ENCODE data around the gene NOD1. TPM values are rescaled to one million over a fixed set of nuclear protein-coding genes. Genes with fewer than 3 reads are reported as not detected.
A peak's percentile ranks its signal among the peaks of the same experiment; 100 is the strongest.

NOD1 gene
- total and polyA plus RNA-seq, 11 donors = 5.3 to 28.8 (median 9.0) TPM

DNA sequence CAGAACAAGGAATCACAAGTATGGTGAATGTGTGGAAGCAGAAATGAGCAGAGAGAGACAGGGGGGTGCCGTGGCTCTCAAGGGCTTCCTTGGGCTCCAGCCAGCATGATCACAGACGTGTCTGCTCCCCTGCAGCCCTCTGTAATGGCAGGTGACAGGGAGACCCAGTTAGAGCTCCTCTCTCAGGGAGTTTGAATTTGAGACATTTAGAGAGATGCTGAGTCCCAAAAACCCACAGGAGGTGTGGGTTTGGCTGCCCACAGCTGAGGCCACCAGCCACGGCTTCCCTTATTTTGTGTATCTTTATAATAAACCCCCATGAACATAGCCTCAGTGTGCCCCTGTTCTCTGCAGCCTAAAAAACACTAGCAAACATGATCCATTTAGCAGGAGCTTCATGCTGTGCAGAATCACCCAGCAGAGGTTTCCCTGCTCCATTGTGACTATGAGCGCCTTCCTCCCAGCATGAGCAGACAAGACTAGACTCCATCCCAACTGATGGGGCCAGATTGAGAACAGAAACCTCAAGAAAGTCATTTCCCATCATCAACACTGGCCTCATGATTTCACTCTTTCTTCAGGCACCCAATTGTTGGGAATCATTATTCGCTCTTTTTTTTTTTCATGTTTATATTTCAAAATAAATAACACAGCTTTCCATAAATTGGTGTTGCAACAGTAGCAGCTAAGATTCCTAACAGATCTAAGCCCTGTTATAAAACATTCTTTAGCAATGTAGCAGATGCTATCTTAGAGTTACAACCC, 13.4 kb downstream of the NOD1 start:
- H3K27me3 ChIP-seq = no peaks in the 10 kb centered on the region
- no peaks in the 10 kb centered on the region for H3K9me3 ChIP-seq
- peak overlapping the region in 3 of 12 donors; percentile 28 to 63 (median 59) for H3K27ac ChIP-seq
- TF ChIP-seq, protein P1, sequence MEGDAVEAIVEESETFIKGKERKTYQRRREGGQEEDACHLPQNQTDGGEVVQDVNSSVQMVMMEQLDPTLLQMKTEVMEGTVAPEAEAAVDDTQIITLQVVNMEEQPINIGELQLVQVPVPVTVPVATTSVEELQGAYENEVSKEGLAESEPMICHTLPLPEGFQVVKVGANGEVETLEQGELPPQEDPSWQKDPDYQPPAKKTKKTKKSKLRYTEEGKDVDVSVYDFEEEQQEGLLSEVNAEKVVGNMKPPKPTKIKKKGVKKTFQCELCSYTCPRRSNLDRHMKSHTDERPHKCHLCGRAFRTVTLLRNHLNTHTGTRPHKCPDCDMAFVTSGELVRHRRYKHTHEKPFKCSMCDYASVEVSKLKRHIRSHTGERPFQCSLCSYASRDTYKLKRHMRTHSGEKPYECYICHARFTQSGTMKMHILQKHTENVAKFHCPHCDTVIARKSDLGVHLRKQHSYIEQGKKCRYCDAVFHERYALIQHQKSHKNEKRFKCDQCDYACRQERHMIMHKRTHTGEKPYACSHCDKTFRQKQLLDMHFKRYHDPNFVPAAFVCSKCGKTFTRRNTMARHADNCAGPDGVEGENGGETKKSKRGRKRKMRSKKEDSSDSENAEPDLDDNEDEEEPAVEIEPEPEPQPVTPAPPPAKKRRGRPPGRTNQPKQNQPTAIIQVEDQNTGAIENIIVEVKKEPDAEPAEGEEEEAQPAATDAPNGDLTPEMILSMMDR (IDR thresholded peaks at IDR 0.05) = no peak
- TF ChIP-seq POLR2A (IDR thresholded peaks at IDR 0.05) = no peak
- no peak overlapping the region for H3K4me3 ChIP-seq
- intact Hi-C loops (cut with DNase I) = loop anchor here in 1 of 10 donors (5.0 kb wide), 1 partner anchor 37 kb away; the partner anchor contains the start of gene GGCT
- H3K36me3 ChIP-seq = peaks cover 0 to 10% (median 2%) of the 10 kb centered on the region in 9 donors
- 70 to 87% (median 82%) methylated on average over 5 of the region's 5 CpGs for WGBS, 4 donors
- peak in 1 of 5 donors; percentile 21 for DNase-seq
- H3K4me1 ChIP-seq = peaks cover 15 to 98% (median 71%) of the 10 kb centered on the region in 12 donors
- no peak for ATAC-seq

DNA sequence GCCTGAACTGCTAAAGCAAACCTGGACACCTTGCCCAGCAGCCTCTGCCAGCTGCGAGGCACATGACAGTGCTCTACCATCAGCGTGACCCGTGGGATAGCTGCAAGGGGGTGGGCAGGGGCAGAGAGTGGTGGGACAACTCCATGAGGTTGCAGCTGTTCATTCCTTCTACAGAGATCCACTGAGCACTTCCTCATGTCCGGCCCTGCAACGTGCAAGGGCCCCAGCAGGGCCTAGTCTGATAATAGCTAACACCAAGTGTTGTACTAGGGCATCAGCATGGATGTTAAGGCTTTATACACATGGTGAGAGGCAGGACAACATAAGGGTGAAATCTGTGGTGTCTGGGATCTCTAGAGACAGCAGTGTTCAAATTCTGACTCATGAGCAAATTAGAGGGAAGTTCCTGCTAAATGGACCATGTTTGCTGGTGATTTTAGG, 14.3 kb downstream of the NOD1 start:
- Histone ChIP-seq H3K27me3 (no peaks in the 10 kb centered on the region), H3K36me3 (peaks cover 0 to 10% (median 2%) of the 10 kb centered on the region in 9 donors), H3K9me3 (no peaks in the 10 kb centered on the region), H3K4me3 (no peak overlapping the region), H3K4me1 (peaks cover 10 to 98% (median 65%) of the 10 kb centered on the region in 12 donors), H3K27ac (peak overlapping the region in 6 of 12 donors; percentile 3 to 63 (median 43))
- peak; percentile 13 to 50 (median 36) for ATAC-seq
- TF ChIP-seq, protein P1 (IDR thresholded peaks at IDR 0.05) = no peak
- no peak for TF ChIP-seq POLR2A (IDR thresholded peaks at IDR 0.05)
- WGBS, 4 donors = 19 to 34% (median 28%) methylated on average over 5 of the region's 5 CpGs
- DNase-seq = peak in 3 of 5 donors; percentile 25 to 54 (median 54)
- intact Hi-C loops (cut with DNase I) = no loop called here

DNA sequence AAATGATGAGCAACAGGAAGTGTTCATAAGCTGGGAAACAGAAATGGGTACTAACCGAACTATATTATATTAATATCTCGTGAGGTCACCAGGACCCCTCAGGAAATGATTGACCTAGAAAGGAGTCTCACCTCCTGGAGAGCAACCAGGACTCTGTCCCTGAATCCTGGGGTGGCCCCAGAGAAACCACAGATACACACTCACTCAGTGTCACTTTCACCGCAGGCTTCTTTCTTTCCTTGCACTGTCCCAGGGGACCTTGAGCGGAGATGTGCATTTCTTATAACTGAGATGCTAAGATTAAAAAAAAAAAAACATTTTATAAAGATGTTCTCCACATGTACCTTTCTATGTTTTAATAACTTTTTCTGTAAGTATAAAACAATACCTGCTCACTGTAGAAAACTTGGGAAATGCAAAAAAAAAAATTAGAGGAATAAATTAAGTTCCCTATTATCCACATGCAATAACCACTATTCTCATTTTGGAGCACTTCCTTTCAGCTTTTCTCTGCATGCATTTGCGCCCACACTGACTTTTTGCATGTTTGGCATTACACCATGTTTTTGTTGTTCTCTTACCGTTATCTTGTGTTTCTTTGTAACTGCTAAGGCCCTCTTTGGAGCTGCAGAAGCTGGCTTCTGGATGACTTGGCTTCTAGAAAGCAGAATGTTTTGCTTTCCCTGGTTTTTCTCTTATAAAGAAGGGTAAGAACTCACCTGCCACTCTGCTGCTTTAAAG, 15.0 kb downstream of the NOD1 start:
- intact Hi-C loops (cut with DNase I) = no loop called here
- H3K27ac ChIP-seq = peak overlapping the region in 6 of 12 donors; percentile 3 to 63 (median 43)
- no peak for ATAC-seq
- no peak for TF ChIP-seq POLR2A (IDR thresholded peaks at IDR 0.05)
- TF ChIP-seq, protein P1 (IDR thresholded peaks at IDR 0.05) = no peak
- H3K36me3 ChIP-seq = peaks cover 0 to 15% (median 6%) of the 10 kb centered on the region in 9 donors
- no peaks in the 10 kb centered on the region for H3K27me3 ChIP-seq
- H3K4me1 ChIP-seq = peaks cover 10 to 98% (median 61%) of the 10 kb centered on the region in 12 donors
- no peak overlapping the region for H3K4me3 ChIP-seq
- DNase-seq = peak in 1 of 5 donors; percentile 16
- WGBS, 4 donors = 39 to 47% (median 44%) methylated on average over 6 of the region's 6 CpGs
- H3K9me3 ChIP-seq = no peaks in the 10 kb centered on the region

DNA sequence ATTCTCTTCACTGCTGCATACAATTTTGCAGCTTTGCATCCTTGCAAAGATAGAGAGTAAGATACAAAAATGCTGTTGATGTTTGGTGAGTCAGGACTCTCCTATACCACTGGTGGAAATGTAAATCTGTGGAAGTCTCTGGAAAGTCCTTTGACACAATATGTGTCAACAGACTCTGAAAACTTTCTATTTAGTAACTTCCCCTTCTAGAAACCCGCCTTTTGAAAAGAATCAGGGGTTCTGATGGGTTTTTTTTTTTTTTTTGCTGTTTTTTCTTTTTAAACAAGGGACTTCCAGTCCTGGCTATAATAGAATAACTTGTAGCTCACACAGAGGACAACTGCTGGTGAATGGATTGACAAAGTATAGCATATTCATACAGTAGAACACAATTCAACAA, 16.4 kb downstream of the NOD1 start:
- Histone ChIP-seq H3K27ac (peak overlapping the region in 1 of 12 donors; percentile 55), H3K9me3 (no peaks in the 10 kb centered on the region), H3K4me1 (peaks cover 7 to 88% (median 53%) of the 10 kb centered on the region in 12 donors), H3K36me3 (peaks cover 0 to 29% (median 8%) of the 10 kb centered on the region in 9 donors), H3K27me3 (no peaks in the 10 kb centered on the region), H3K4me3 (no peak overlapping the region)
- TF ChIP-seq POLR2A (IDR thresholded peaks at IDR 0.05) = no peak
- TF ChIP-seq, protein P1 (IDR thresholded peaks at IDR 0.05) = no peak
- DNase-seq (no peak), ATAC-seq (no peak)
- 75 to 93% (median 87%) methylated on average over 1 of the region's 1 CpG for WGBS, 4 donors
- intact Hi-C loops (cut with DNase I) = no loop called here

Data from heart left ventricle (tissue), 16 donors.